NCI-H748 treated with DMSO at 0.1 percent for 48 hours (cell line): ENCODE data around the gene KIAA0513.
"Not testable (repeated sequence)": the region's sequence is repeated elsewhere in the genome, so short reads cannot be mapped to it uniquely, and the experiment has no call there.

Experiments
- DNase-seq: peaks from one replicate; lab custom pipeline; 2025; lab: John Stamatoyannopoulos, UW

The KIAA0513 gene

DNA sequence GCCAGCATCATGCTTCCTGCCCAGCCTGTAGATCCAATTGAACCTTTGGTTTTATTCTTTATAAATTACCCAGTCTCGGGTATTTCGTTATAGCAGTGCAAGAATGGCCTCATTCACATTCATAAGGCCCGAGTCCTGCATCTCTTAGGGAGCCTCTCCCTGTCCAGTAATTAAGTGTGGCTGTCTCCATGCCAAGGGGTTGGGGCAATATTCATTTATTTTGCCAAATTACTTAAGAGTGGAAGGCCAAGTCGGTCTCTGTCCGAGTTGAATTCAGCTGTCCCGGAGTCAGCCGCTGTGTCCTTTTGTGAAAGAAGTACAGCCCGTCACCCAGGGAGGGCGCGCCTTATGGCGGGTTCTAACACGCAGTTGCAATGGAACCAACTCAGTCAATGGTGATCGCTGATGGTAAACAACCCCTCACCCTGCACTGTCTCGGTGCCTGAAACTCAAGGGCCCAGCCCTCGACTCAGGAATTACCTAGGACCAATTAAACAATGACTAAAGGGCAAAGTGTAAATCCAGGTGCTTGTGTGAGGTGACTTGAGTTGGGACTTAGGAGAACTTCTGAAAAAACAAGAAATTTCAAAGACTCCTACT, 22.2 kb downstream of the KIAA0513 start:
- DNase-seq, result no peak

DNA sequence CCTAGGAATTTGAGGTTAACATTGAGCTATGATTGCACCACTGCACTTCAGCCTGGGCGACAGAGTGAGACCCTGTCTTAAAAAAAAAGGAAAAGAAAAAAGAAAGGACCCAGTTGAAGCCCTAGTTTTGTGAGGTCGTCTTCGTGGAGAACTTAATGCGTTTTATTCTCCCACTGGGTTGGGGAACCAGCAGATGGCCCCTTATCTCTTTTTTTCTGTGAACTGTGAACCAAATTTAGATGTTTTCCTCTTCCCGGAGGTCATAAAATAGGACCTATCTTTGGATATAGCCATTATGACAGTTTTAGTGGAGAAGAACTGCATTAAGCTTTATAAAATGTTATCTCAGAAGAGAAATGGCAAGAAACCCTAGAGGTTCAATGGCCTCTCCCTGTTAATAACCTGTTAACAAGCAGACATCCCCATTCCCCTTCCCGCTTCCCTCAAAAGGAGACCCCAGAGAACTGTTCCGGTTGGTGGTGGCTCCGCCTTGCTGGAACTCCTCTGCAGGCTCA, 23.5 kb downstream of the KIAA0513 start:
- DNase-seq, result no peak

DNA sequence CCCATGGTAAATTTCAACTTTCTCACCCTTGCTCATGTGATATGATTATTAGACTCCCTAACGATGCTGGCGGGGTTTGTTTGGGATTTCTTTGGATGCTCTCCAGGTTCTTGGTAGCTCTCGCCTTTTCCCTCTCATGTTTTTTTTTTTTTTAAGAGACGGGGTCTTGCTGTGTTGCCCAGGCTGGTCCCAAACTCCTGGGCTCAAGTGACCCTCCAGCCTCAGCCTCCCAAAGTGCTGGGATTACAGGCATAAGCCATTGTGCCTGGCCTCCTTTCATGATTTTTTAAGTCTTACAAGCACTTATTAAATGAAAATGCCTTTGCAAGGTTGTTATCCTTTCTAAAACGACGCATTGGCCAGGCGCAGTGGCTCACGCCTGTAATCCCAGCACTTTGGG, 24.1 kb downstream of the KIAA0513 start:
- DNase-seq, result no peak

- DNase-seq, result no peak
Measured at GRCh38 chr16:85052536-85052935, 24.9 kb downstream of the KIAA0513 start.

- not testable (repeated sequence) for DNase-seq
Measured at GRCh38 chr16:85054321-85054720, 26.7 kb downstream of the KIAA0513 start.

- DNase-seq, result no peak
Measured at GRCh38 chr16:85054948-85055492, 27.4 kb downstream of the KIAA0513 start.

GRCh38 chr16:85055493-85056210, 28.1 kb downstream of the KIAA0513 start:
- DNase-seq, result no peak

DNA sequence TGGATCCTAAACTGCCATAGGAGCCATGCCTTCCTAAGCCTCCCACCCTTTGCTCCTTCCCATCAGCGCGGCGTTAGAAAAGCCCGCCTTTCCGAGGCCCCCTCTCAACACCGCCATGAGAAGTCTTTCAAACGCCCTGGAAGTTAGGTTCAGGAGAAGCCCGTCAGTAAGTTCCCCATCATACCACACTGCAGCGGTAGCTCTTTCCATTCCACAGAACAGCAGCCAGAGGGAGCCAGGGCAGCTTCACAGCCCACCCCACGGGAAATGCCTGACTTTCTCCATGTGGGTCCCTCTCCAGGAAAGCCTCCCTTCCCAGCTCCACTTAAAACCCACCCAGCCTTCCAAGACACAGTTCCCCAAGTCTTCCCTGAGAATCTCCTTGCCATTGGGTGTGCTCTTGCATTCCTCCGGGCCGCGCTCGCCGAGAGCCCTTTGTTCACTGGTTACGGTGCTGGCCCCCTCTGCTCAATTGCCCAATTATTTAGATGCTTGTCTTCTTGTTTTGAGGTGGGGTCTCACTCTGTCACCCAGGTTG, 28.7 kb downstream of the KIAA0513 start:
- no peak for DNase-seq

DNA sequence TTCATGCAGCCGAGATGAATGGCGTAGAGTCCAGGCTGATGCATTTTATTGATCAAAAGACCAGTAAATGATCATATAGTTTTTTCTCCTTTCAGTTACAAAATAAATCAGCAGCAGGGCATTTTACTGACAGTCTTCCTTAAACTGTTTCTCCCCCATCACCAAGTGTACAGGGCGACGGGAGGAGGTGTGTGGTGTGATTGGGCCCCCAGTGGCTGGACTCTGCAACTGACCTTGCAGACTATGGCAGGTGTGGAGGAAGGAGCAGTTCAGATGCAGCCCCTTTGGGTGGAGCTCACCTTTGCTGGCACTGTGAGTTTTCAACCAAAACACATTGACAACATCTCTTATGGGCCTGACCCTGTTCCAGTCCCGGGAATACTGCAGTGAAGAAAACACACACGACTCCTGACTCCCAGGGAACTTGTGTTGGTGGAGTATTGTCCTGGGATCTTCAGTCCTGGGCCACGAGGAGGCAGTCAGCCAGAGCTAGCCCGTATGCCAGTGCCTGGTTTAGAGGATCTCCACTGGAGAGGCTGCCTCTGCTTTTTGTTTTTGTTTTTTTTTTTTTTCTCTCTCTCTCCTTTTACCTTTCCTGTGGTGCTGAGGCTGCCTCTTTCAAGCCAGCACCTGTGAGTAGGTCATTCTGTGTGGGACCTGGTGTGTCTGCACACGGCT, 29.8 kb downstream of the KIAA0513 start:
- DNase-seq, result no peak

GRCh38 chr16:85057948-85058347, 30.4 kb downstream of the KIAA0513 start:
- no peak for DNase-seq

DNA sequence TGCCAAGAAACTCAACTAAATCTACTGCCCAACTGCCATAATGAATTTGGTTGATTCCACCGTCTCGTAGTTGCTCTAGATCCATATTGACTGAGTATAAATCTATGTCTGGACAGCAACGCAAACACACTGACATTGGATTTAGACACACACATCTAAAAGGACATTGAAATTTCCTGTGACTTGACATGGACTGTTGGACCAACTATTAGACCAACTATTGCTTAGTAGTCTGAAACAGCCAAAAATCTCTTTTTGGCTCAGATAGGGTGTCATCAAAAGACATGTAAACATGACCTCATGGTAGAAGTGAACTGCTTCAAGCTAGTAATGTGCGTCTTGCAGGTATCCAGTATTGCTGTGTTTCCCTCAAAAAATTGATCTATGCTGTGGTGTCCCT, 31.3 kb downstream of the KIAA0513 start:
- DNase-seq, result no peak

GRCh38 chr16:85061566-85061965, 34.0 kb downstream of the KIAA0513 start:
- no peak for DNase-seq

DNA sequence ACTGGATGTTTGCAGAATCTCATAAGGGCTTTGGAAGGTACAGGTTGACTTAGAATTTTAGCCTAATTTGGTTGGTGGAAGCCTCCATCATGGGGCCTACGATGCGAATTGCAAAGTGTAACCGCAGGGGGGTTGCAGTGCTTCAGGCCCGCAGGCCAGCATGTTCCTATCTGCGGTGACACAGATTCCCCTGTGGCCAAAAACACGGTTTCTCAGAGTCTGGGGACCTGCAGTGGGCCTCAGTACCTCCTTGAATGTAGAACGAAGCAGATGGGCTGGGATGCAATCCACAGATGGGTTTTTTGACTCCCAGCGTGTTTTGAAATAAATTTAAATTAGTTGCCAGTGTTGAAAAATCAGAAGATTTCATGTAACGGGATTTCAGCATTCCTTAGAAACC, 34.7 kb downstream of the KIAA0513 start:
- DNase-seq, result no peak

DNA sequence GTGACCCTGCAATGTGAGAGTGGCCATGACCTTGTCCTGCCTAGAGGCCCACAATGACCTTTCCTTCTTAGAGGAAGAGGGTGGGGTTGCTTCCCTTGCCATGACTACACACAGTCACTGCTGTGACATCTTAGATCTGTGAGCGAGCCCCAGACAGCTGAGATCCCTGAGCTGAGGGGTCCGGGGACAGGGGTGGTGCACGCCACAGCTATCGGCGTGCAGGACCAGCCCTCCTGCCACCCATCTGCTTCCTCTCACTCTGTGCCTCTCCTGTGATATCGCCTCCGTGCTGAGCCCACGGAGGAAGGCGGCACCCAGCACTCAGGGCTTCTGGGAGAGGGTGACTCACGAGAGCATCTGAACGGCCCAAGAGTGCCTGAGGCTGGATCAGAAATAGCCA, 35.2 kb downstream of the KIAA0513 start:
- DNase-seq, result no peak

GRCh38 chr16:85064186-85064585, 36.6 kb downstream of the KIAA0513 start:
- DNase-seq, result no peak

GRCh38 chr16:85065099-85065498, 37.5 kb downstream of the KIAA0513 start:
- DNase-seq, result no peak

GRCh38 chr16:85066346-85066885, 38.8 kb downstream of the KIAA0513 start:
- DNase-seq, result no peak

DNA sequence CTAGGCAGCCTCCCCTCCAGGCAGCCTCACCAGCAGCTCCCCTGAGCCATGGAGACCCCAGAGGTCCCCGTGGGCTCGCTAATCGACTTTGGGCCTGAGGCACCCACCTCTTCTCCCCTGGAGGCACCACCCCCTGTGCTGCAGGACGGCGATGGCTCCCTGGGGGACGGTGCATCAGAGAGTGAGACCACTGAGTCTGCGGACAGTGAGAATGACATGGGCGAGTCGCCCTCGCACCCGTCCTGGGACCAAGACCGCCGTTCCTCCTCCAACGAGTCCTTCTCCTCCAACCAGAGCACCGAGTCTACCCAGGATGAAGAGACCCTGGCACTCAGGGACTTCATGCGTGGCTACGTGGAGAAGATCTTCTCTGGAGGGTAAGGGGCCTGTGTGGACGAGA, 39.4 kb downstream of the KIAA0513 start:
- no peak for DNase-seq

DNA sequence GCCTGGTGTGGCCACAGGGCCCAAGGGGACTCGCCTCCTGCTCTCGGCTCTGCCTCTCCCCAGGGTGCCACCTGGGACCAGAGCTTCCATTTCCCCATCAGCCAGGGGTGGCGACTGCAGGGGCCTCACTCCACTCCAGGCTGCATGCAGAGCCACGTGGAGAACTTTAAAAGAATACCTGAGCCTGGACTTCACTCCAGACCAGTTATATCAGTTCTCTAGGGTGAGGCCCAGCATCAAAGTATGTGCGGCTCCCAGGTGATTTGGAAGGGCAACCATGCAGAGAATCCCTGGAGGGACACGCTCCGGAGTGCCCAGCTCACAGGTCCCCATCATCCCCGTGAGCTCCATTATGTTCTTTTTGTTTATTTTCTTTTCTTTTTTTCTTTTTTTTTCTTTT, 39.8 kb downstream of the KIAA0513 start:
- DNase-seq, result no peak

DNA sequence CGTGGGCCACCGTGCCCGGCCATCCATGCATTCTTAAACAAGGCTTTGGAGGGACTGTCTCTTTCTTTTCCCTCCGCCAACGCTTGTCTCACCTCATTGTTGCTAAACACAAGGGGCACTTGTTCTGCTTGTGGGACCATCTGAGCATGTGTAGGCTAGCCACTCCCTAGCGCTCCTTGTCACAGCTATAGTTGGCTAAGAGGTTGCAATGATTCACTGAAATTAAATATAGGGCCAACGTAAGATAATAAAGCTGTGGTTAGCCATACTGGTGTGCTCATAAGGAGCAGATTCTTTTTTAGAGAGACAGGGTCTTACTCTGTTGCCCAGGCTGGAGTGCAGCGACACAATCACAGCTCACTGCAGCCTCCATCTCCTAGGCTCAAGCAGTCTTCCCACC, 41.2 kb downstream of the KIAA0513 start:
- DNase-seq, result no peak

DNA sequence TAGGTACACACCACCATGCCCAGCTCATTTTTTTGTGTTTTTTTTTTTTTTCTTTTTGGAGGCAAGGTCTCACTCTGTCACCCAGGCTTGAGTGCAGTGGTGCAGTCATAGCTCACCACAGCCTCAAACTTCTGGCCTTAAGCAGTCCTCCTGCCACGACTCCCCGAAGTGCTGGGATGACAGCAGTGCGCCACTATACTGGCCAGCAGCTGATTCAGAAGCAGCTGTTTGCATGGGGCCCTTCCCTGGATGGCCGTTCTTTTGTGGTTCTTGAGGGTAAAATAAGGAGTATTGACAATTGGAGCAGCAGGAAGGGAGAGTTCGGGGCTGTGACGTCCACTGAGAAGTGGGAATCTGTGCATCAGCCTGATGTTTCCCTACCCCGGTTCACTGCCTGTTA, 41.6 kb downstream of the KIAA0513 start:
- no peak for DNase-seq
